Body of pancreas (tissue), 4 donors: ENCODE results near the gene KRT35. TPM values are rescaled to one million over a fixed set of nuclear protein-coding genes. Genes with fewer than 3 reads are reported as not detected.

Experiments
- ATAC-seq: fragments of 150-250 bp; one replicate; pipeline ENCODE4 v1.9.1; 2016
- DNase-seq, 4 donors: peaks; one replicate each; pipeline ENCODE4 v3.0.0-alpha.2; 2019
- H3K27ac ChIP-seq, 4 donors: fragments of 200-600 bp; sonication (generic); 1 replicate in 3 of 4; 2 replicates in 1 of 4; pipeline versions ENCODE4 v1.5.1 to v1.6.1; 2016 to 2019; ENCODE audit warnings: mild to moderate bottlenecking in 1 of 4, mixed read lengths in 1 of 4, moderate library complexity in 1 of 4
- H3K27me3 ChIP-seq, 2 donors: fragments of 200-600 bp; sonication (generic); one replicate each; pipeline ENCODE4 v1.6.0; 2016; ENCODE audit warnings: mild to moderate bottlenecking in 1 of 2
- H3K36me3 ChIP-seq, 2 donors: fragments of 200-600 bp; sonication (generic); replicated peaks in 1 of 2; 2 replicates each; pipeline ENCODE4 v1.5.1; 2016; ENCODE audit warnings: low read depth in 2 of 2; ENCODE audit not compliant: insufficient read depth in 1 of 2
- H3K4me1 ChIP-seq: fragments of 200-600 bp; sonication (generic); one replicate; pipeline ENCODE4 v1.6.0; 2016
- H3K4me3 ChIP-seq, 2 donors: fragments of 200-600 bp; sonication (generic); 1 replicate in 1 of 2; 2 replicates in 1 of 2; pipeline ENCODE4 v1.5.1; 2016 to 2019
- H3K9me3 ChIP-seq, 3 donors: fragments of 200-600 bp; sonication (generic); 1 replicate in 2 of 3; 2 replicates in 1 of 3; pipeline ENCODE4 v1.5.1; 2016
- POLR2A ChIP-seq, 3 donors: fragments of 450-650 bp; IDR thresholded peaks; one replicate each; pipeline ENCODE4 v1.6.1; 2016; ENCODE audit warnings: antibody characterized with exemption in 3 of 3, mild to moderate bottlenecking in 2 of 3
- WGBS, 2 donors: methylation state at CpG; one replicate each; pipeline ENCODE4 v1.1.5; 2017; 5-methylcytosine and 5-hydroxymethylcytosine counted together
- intact Hi-C: fragments of 100-400 bp; cut with DNase I; formaldehyde crosslinking; loops from one replicate; pipeline ENCODE4 v1.15.1; 2023
- total RNA-seq, 2 donors: library from RNA; depleted of rRNA; stranded (reverse); fragments of >200 nt; gene quantifications; one replicate each; pipeline ENCODE4 v1.1.0, GENCODE V29; 2016
- TF ChIP-seq, protein P1 (sequence below), 7 experiments: fragments of 450-650 bp in 4 of 7; fragments of 200-600 bp in 3 of 7; sonication (generic) in 3 of 7; IDR thresholded peaks; one replicate each; pipeline ENCODE4 v1.5.1; 2016 to 2019; ENCODE audit warnings: antibody characterized with exemption in 7 of 7

The KRT35 gene
- total RNA-seq, 2 donors from 2014 or later: not detected

DNA sequence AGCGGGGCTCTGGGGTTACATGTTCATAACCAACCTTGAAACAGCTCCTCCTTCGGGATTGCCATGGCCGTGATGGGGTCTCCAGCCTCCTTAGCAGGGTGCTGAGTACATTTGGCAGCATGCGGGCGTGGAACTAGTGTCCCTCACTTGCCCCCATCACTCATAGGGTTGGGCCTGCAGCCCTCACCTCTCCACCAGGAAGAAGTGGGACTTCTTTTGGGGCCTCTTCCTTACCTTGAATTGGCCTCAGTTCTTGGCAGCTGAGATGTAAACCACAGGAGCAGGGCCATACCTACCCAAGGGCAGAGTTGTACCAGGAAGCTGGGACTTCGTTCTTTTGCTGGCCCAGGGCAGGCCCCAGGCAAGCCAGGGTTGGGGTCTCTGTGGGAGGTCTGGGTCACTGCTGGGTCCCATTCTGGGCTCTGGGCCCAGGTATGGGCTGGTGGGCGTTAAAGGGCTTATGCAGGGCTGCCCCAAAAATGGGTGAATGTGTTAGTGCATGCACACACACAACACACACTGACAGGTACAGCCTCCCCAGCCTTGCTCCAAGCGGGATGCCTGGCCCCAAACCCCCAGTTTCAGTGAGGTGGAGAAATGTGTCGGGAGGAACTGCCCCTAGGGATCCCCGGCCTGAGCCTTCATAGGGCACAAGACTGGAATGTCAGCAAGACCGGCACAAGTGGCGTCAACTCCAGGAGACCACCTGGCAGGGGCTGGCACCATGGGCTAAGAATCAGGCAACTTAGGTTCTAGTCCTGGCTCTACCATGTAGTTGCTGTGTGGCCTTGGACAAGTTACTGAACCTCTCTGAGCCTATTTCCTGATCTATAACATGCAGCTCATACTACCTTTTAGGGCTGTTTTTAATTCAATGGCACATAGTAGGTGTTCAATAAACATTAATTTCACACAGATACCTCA is 41.6 kb upstream of the KRT35 start:
- TF ChIP-seq POLR2A (IDR thresholded peaks at IDR 0.05): no peak
- TF ChIP-seq, protein P1, sequence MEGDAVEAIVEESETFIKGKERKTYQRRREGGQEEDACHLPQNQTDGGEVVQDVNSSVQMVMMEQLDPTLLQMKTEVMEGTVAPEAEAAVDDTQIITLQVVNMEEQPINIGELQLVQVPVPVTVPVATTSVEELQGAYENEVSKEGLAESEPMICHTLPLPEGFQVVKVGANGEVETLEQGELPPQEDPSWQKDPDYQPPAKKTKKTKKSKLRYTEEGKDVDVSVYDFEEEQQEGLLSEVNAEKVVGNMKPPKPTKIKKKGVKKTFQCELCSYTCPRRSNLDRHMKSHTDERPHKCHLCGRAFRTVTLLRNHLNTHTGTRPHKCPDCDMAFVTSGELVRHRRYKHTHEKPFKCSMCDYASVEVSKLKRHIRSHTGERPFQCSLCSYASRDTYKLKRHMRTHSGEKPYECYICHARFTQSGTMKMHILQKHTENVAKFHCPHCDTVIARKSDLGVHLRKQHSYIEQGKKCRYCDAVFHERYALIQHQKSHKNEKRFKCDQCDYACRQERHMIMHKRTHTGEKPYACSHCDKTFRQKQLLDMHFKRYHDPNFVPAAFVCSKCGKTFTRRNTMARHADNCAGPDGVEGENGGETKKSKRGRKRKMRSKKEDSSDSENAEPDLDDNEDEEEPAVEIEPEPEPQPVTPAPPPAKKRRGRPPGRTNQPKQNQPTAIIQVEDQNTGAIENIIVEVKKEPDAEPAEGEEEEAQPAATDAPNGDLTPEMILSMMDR (IDR thresholded peaks at IDR 0.05): no peak

DNA sequence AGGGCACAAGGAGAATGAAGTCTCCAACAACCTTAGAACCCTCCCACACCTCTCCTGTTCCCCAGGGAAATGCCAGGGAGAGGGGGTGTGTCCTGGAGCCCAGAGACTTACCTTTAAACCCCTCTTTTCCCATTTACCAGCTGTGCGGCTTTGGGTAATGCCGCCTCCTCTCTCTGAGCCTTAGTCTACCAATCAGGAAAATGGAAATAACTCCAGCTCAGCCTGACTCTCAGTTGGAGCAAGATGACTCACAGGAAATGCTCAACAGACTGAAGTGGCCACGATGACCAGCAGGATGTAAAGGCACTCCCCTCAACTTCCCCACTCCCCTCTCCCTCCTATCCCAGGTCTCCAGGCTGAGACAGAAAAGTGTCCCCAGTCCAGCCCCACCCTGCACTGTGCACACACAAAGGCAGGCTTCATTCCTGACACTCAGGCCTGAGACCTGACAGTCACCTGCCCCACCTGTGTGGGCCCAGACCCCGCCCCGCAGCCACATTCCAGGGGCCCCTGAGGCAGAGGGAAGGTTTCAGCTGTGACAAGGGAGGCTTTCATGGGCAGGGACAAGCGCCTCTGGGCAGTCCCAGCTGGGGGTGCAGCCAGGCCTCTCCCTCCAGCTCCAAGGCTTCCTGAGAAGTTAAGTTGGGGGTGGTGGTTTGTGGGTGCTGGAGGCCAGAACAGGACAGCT is 40.8 kb upstream of the KRT35 start:
- ATAC-seq (peak; percentile 68), DNase-seq (peak; percentile 23 to 45 (median 30))
- peaks cover 37% of the 10 kb centered on the region for H3K4me1 ChIP-seq
- no peaks in the 10 kb centered on the region for H3K36me3 ChIP-seq
- WGBS, 2 donors: 63 to 70% methylated on average over 3 to 6 of the region's 6 CpGs
- TF ChIP-seq, protein P1 (IDR thresholded peaks at IDR 0.05): no peak
- TF ChIP-seq POLR2A (IDR thresholded peaks at IDR 0.05): peak in 1 of 3 donors; percentile 12
- H3K4me3 ChIP-seq: no peak overlapping the region
- intact Hi-C loops: no loop called here
- peak overlapping the region; percentile 9 to 73 (median 42) for H3K27ac ChIP-seq
- no peaks in the 10 kb centered on the region for H3K27me3 ChIP-seq
- H3K9me3 ChIP-seq: no peaks in the 10 kb centered on the region

More for the DNA sequence above, 41.6 kb upstream of the KRT35 start:
- 69 to 74% methylated on average over 7 to 12 of the region's 12 CpGs for WGBS, 2 donors
- DNase-seq (no peak), ATAC-seq (peak; percentile 19)
- Histone ChIP-seq H3K4me3 (no peak overlapping the region), H3K4me1 (peaks cover 39% of the 10 kb centered on the region), H3K36me3 (no peaks in the 10 kb centered on the region), H3K27me3 (peaks cover 0 to 5% of the 10 kb centered on the region in 2 donors), H3K9me3 (no peaks in the 10 kb centered on the region), H3K27ac (peak overlapping the region; percentile 9 to 73 (median 42))
- intact Hi-C loops: no loop called here

DNA sequence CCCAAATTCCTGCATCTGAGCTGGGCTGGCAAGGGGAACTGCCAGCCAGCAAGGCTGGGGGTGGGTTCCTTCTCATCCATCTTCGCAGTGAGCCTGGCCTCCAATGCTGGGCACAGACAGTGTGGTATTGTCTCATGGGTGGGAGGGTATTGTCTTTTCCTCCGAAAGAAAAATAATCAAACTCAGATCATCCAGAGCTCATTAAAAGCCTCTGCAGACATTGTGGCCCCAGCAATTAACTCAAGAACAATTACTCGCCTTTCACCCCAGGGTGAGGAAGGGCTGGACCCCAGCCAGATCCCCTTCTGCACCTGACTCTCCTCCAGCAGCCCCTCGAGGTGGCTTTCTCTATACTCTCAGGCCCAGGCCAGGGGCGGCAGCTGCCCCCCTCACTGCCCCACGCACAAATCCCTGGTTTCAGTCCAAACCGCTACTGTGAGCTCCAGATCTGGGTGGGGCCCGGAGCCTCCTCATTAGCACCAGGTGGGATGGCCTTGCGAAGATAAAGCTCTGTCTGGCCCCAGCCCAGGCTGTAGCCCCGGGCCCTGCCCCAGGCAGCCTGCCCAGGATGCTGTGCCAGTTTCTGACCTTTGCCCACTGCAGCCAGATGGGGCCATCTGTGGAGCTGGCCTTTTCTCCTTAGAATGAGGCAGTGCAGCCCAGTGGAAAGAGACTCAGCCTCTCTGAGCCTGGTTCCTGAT is 40.0 kb upstream of the KRT35 start:
- Histone ChIP-seq H3K4me1 (peaks cover 37% of the 10 kb centered on the region), H3K27ac (peak overlapping the region in 2 of 4 donors; percentile 60 to 73), H3K9me3 (no peaks in the 10 kb centered on the region), H3K36me3 (no peaks in the 10 kb centered on the region), H3K4me3 (no peak overlapping the region), H3K27me3 (no peaks in the 10 kb centered on the region)
- DNase-seq: no peak
- 52 to 56% methylated on average over 5 to 10 of the region's 10 CpGs for WGBS, 2 donors
- TF ChIP-seq, protein P1 (IDR thresholded peaks at IDR 0.05): no peak
- TF ChIP-seq POLR2A (IDR thresholded peaks at IDR 0.05): no peak
- ATAC-seq: no peak
- intact Hi-C loops: no loop called here

DNA sequence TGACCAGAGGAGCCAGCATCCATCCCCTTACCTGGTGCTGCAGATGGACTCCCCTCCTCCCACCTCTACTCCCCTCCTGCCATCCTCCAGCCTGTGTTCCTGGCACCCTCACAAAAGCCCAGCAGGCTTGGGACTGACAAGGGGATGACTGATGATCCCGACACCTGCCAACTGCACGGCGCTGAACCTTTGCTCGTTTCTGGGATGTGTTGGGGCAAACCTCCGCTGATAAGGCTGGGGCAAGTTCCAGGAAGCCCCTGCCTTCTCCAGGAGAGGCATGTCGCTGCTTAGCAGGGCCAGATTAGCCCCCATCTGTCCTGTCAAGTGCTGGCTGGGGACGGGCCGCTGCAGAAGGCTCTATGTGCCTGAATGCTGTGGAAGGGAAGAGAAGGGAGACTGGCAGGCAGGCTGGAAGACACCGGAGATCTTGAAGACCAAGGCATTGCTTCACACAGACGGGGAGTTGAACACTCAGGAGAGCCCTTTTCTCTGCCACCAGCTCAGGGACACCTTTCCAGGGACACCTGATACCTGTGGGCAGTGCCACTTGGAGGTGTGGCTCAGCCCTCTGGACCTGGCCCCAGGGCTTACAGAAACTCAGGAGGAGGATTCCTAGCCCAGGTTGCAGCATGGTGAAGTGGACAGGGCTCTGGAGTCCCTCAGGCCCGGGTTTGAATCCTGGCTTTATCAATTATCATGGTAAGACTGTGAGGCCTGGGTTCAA is 38.7 kb upstream of the KRT35 start:
- intact Hi-C loops: no loop called here
- ATAC-seq (peak; percentile 61), DNase-seq (peak; percentile 33 to 57 (median 53))
- Histone ChIP-seq H3K27ac (peak overlapping the region in 3 of 4 donors; percentile 52 to 73 (median 63)), H3K4me1 (peaks cover 37% of the 10 kb centered on the region), H3K9me3 (no peaks in the 10 kb centered on the region), H3K4me3 (no peak overlapping the region), H3K36me3 (no peaks in the 10 kb centered on the region), H3K27me3 (no peaks in the 10 kb centered on the region)
- WGBS, 2 donors: 18 to 29% methylated on average over 4 to 11 of the region's 11 CpGs
- TF ChIP-seq, protein P1 (IDR thresholded peaks at IDR 0.05): no peak
- peak in 1 of 3 donors; percentile 8 for TF ChIP-seq POLR2A (IDR thresholded peaks at IDR 0.05)
